SK-N-SH (cell line): ENCODE data around the gene ACOT9.

Source experiments
- EZH2phosphoT487 ChIP-seq: fragments of 200-600 bp; sonication (generic); IDR thresholded peaks from 2 replicates; pipeline ENCODE4 v1.6.1; 2017; ENCODE audit warnings: low read depth, mixed run types, mild to moderate bottlenecking, antibody characterized with exemption, moderate library complexity, borderline replicate concordance
- FOXM1 ChIP-seq: IDR thresholded peaks from 2 replicates; pipeline ENCODE4 v1.4.0; 2012; ENCODE audit warnings: low read depth, mild to moderate bottlenecking
- NRF1 ChIP-seq: IDR thresholded peaks from 2 replicates; pipeline ENCODE4 v1.6.1; 2012; ENCODE audit warnings: low read depth, mild to moderate bottlenecking, low read length
- POLR2AphosphoS5 ChIP-seq: IDR thresholded peaks from 2 replicates; pipeline ENCODE4 v1.6.1; 2012; ENCODE audit warnings: low read depth, low read length
- TEAD4 ChIP-seq: IDR thresholded peaks from 2 replicates; pipeline ENCODE4 v1.4.0; 2012; ENCODE audit warnings: mild to moderate bottlenecking, borderline replicate concordance; ENCODE audit not compliant: insufficient read depth
- YY1 ChIP-seq: IDR thresholded peaks from 2 replicates; pipeline ENCODE4 v1.4.0; 2012; ENCODE audit warnings: low read depth, mild to moderate bottlenecking
- TF ChIP-seq, protein P1 (sequence below): fragments of 200-600 bp; sonication (generic); IDR thresholded peaks from 2 replicates; pipeline ENCODE4 v1.6.1; 2017; ENCODE audit warnings: antibody characterized with exemption, mild to moderate bottlenecking, moderate library complexity

DNA sequence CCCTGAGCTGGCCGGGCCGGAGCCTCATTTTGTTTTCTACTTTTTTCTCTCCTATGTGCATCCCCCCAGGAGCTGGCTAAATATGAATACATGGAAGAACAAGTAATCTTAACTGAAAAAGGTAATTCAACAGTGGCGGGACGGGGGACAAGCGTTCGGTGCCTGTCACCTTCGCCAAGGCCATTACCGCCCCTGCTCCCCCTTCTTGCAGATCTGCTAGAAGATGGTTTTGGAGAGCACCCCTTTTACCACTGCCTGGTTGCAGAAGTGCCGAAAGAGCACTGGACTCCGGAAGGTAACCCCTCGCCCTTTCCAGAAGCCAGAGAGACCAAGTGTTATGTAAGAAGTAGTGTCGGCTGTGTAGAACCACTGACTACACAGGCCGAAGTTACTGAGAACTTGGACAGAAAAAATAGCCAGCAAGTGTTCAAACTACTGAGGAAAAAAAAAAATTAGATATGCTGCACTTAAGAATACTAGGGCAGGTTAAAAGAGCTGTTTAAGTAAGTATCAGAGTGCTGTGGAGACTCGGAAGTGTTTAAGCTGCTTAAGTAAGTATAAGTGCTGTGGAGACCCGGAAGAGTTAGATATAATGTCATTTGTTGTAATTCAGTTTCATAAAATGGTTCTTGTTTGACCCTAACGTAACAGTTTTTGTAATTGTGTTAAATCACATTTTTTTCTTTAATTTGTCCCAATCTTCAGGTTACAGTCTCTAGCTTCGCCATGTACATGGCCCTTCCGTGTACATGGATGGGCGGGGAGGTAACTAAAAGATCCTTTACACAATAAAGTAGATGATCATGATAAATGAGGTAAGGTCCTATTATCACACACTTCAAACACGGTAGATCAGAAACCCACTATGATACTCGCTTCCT is 40.8 kb upstream of the ACOT9 start:
- TF ChIP-seq POLR2AphosphoS5 (no peak), EZH2phosphoT487 (no peak), YY1 (no peak), NRF1 (no peak), TEAD4 (no peak), FOXM1 (no peak)
- TF ChIP-seq, protein P1, sequence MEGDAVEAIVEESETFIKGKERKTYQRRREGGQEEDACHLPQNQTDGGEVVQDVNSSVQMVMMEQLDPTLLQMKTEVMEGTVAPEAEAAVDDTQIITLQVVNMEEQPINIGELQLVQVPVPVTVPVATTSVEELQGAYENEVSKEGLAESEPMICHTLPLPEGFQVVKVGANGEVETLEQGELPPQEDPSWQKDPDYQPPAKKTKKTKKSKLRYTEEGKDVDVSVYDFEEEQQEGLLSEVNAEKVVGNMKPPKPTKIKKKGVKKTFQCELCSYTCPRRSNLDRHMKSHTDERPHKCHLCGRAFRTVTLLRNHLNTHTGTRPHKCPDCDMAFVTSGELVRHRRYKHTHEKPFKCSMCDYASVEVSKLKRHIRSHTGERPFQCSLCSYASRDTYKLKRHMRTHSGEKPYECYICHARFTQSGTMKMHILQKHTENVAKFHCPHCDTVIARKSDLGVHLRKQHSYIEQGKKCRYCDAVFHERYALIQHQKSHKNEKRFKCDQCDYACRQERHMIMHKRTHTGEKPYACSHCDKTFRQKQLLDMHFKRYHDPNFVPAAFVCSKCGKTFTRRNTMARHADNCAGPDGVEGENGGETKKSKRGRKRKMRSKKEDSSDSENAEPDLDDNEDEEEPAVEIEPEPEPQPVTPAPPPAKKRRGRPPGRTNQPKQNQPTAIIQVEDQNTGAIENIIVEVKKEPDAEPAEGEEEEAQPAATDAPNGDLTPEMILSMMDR = no peak
